Measurements from ENCODE around the gene AP2S1.
"Not testable (repeated sequence)": the region's sequence is repeated elsewhere in the genome, so short reads cannot be mapped to it uniquely, and the experiment has no call there.

AP2S1 gene

DNA sequence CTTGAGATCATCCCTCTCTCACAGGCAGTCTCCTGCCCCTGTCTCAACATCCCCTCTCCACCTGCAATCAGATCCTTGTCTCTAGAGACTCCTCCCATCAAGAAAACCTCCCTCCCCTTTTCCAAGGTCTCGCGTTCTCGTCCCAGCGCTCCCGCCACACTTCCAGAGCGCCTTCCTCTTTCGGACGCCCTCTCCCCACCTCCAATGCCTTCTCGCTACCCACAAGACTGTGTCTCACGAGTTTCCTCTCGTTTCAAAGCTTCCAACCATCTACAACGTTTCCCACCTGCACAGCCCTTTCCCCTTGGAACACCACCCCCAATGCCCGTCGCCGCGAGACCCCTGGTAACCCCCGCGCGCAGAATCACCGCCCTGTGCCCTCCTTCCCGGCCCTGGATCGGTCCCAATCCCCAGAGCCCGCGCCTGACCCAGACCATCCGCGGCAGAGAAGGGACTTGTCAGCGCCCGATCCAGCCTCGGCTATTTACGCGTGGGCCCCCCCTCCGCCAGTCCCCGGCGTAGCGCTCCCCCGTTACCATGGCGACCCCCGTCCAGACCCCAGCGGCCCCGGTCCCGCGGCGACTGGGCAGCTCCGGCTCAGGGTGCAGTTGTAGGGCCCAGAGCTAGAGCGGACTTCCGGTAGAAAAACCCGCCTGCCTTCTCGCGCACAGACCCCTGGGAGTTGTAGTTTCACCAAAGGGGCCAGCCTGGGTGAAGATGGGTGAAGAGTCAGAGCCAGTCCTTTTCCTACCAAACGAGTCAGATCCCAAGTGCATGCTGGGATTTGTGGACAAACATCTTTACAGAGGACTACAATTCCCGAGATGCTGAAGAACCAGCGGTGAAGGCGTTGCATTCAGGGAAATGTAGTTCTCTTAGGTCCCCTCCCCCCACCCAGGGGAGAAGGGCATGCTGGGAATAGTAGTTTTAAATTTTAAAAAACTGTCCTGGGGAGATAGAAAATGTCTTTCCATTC is at the start of gene AP2S1:
AP2S1 (minus strand) TSS at position 619 of the 976 bp plus-strand sequence; CDS start at position 539, 80 bp downstream.
- DNase-seq: peak; percentile 99

GRCh38 chr19:46900341-46900740 is 49.7 kb upstream of the AP2S1 start:
- no peak for DNase-seq

GRCh38 chr19:46898731-46899130 is 48.1 kb upstream of the AP2S1 start:
- peak; percentile 33 for DNase-seq

DNA sequence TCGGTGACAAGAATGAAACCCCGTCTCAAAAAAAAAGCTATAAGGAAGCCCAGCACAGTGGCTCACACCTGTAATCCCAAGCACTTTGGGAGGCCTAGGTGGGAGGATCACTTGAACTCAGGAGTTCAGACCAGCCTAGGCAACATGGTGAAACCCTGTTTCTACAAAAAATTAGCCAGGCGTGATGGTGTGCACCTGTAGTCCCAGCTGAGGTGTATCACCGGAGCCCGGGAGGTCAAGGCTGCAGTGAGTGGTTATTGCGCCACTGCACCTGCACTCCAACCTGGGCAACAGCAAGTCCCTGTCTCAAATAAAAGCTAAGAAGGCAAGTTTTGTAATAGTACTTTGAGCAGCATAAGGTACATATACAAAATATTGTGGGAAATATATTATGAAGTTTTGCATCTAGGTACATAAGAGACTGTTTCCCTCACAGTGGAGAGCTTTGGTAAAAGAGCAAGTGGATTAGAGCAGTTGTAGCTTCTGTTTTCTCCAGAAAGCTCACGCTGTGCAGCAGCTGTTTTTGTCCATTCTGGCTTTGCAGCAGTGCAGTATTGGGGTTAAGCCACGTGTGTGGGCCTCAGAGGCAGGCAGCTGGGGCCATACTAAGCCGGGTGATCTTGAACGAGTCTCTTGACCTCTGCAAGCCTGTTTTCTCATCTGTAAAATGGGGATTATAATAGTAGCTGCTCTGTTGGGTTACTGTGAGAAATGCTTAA is 45.6 kb upstream of the AP2S1 start:
- peak; percentile 38 for DNase-seq

DNA sequence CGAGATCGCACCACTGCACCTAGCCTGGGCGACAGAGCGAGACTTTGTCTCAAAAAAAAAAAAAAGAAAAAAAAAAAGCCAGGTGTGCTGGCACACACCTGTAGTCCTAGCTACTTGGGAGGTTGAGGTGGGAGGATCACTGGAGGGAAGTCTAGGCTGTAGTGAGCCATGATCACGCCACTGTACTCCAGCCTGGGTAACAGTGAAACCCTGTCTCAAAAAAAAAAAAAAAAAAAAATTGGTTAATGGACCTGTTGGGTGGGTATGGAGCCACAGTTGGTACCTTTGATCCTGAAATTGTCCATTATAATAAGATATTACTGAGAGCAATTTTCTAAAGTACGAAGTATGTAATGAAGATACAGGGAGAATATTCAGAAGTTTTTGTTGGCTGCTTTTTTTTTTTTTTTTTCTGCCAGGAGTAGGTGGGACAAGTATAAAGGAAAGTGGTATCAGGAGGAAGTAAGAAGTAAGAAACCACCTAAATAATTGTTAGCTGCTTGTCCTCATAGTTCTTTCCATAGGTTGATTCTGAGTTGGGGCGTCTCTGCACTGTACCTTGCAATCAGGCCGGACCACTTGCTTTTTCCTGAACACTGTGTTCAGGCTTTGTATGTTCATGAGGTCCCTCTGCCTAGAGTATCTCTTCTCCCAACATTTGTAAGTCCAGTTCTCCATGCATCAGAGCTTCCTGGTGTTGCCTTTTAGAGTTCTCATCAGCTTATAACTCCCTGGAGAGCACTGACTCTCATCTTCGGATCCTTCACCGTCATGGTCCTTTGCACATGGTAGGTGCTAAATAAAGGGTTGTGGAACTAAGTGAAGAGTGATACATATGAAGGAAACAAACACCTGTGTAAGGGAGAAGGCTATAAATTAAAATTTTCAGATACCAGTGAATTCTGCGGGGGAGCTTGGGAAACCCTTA is 41.9 kb upstream of the AP2S1 start:
- DNase-seq: no peak

GRCh38 chr19:46890423-46891170 is 40.0 kb upstream of the AP2S1 start:
- DNase-seq: no peak

- no peak for DNase-seq
Observed at GRCh38 chr19:46887240-46887782, 36.7 kb upstream of the AP2S1 start.

DNA sequence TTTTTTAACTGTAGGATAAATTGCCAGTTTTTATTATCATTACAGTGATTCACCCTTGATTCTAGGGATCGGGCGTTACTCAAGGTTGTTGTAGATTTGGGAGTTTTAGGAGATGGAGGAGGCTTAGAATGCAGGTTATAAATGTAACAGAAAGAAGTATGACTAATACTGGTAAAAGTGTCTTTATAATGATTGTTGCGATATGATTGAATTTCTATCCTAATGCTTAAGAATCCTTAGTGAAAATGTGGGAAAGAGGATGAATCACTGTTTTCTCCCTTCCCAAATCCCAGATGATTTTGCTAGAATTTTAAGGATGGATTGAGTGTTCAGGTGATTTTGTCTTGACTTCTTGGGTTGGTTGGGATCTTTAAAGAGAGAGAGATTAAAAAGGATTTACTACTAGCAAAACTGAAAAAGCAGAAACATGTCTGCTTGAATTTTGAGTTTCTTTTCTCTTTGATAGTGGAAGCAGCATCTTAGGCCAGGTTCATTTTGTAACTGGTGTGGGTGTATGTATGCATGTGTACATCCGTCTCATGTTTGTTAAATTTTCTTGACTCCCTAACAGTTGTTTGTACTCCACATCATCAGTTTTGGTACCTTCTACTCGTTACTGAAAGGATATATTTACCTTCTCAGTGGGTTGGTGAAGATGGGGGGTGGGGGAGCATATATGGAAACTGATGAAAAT is 36.0 kb upstream of the AP2S1 start:
- DNase-seq: no peak

GRCh38 chr19:46885411-46885810 is 34.8 kb upstream of the AP2S1 start:
- no peak for DNase-seq

- not testable (repeated sequence) for DNase-seq
Observed at GRCh38 chr19:46882751-46883150, 32.1 kb upstream of the AP2S1 start.

DNA sequence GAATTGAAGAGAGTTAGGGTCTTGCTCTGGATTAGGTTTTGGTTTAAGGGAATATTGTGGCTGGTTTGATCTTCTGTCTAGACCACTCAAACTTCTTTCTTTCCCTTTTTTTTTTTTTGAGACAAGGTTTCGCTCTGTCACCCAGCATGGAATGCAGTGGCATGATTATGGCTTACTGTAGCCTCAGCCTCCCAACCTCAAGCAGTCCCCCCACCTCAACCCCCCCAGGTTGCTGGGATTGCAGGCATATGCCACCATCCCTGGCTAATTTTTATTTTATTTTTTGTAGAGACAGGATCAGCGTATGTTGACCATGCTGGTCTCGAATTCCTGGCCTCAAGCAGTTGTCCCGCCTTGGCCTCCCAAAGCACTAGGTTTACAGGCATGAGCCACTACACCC is 31.4 kb upstream of the AP2S1 start:
- no peak for DNase-seq

DNA sequence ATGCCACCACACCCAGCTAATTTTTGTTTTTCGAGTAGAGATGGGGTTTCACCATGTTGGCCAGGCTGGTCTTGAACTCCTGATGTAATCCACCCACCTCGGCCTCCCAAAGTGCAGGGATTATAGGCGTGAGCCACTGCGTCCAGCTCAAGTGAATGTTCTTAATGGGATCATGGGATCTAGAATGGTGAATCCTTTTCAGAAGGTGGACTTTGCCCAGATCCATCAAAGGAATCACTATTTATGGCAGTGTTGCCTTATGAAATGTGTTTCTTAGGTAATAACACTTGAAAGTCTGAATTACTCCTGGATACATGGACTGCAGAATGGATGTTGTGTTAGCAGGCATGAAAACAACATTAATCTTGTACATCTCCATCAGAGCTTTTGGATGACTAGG is 30.4 kb upstream of the AP2S1 start:
- DNase-seq: no peak

- no peak for DNase-seq
Observed at GRCh38 chr19:46880431-46880830, 29.8 kb upstream of the AP2S1 start.

DNA sequence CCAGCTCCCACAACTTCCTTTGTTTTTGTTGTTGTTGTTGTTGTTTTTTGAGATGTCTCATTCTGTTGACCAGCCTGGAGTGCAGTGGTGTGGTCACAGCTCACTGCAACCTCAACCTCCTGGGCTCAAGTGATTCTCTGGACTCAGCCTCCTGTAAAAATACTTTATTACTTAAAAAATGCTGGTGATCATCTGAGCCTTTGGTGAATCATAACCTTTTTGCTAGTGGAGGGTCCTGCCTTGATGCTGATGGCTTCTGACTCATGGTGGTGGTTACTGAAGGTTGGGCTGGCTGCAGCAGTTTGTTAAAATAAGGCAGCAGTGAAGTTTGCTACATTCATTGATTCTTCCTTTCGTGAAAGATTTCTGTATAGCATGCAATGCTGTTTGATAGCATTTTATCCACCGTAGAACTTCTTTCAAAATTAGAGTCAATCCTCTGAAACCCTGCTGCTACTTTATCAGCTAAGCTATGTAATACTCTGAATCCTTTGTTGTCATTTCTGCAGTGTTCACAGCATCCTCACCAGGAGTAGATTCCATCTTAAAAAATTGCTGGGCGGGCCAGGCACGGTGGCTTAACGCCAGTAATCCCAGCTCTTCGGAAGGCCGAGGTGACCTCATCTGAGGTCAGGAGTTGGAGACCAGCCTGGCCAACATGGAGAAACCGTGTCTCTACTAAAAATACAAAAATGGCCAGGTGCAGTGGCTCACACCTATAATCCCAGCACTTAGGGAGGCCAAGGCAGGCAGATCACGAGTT is 28.1 kb upstream of the AP2S1 start:
- no peak for DNase-seq

- DNase-seq: no peak
Observed at GRCh38 chr19:46875657-46876056, 25.0 kb upstream of the AP2S1 start.

DNA sequence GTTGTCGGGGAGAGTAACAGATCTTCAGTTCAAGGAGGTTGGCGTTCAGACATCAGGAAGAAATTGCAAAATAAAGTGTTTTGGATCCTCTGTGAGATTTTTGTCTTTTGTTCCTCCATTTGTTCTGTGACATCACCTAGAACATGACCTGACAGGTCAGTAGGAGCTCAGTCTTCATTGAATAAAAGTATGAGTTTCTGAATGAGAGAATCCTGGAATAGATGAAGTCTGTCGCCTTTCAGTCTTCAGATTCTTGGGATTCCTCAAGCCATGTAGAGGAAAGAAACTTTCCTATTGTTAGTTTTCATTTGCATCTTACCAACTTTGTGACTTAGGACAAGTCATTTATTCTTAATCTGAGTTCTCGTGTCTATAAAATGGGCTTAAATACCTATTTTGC is 24.6 kb upstream of the AP2S1 start:
- no peak for DNase-seq

- DNase-seq: no peak
Observed at GRCh38 chr19:46872967-46873366, 22.3 kb upstream of the AP2S1 start.

DNA sequence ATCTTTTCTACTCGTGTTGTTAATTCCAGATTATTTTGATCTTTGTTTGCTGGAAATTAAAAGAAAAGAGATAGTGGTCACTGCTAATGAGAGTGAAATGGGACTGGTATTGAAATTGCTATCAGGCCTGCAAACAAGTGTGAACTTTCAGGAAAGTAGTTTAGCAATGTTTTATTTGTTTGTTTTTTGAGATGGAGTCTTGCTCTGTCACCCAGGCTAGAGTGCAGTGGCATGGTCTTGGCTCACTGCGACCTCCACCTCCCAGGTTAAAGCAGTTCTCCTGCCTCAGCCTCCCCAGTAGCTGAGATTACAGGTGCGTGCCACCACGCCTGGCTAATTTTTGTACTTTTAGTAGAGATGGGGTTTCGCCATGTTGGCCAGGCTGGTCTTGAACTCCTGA is 20.5 kb upstream of the AP2S1 start:
- not testable (repeated sequence) for DNase-seq

GRCh38 chr19:46868025-46868802 is 17.6 kb upstream of the AP2S1 start:
- DNase-seq: no peak

Measured in left hindlimb (tissue), 1 donor.